Trophoblast cell (in vitro differentiated cells and primary cell): ENCODE data around the gene C19orf53.

Source experiments
- DNase-seq, 2 donors: peaks; one replicate each; pipeline ENCODE4 v3.0.0-alpha.2; 2016
- H2AFZ ChIP-seq: 2 replicates; pipeline ENCODE4 v1.6.1; 2013; ENCODE audit warnings: low read length, moderate library complexity, mild to moderate bottlenecking; ENCODE audit not compliant: insufficient read depth, poor library complexity
- H2AK5ac ChIP-seq: 2 replicates; pipeline ENCODE4 v1.6.1; 2013; ENCODE audit warnings: mild to moderate bottlenecking, low read length
- H2BK120ac ChIP-seq: 2 replicates; pipeline ENCODE4 v1.6.1; 2013; ENCODE audit warnings: low read length, mild to moderate bottlenecking, moderate library complexity; ENCODE audit not compliant: insufficient read depth, poor library complexity
- H2BK12ac ChIP-seq: 2 replicates; pipeline ENCODE4 v1.6.1; 2013; ENCODE audit warnings: mild to moderate bottlenecking, low read length, moderate library complexity
- H2BK5ac ChIP-seq: 2 replicates; pipeline ENCODE4 v1.6.1; 2013; ENCODE audit warnings: low read length, low read depth, moderate library complexity, mild to moderate bottlenecking; ENCODE audit not compliant: poor library complexity
- H3K14ac ChIP-seq: 2 replicates; pipeline ENCODE4 v1.6.1; 2013; ENCODE audit warnings: mild to moderate bottlenecking, low read length
- H3K18ac ChIP-seq: 2 replicates; pipeline ENCODE4 v1.6.1; 2013; ENCODE audit warnings: mild to moderate bottlenecking, low read length
- H3K23ac ChIP-seq: 2 replicates; pipeline ENCODE4 v1.6.1; 2013; ENCODE audit warnings: low read length
- H3K27ac ChIP-seq: 2 replicates; pipeline ENCODE4 v1.5.1; 2013; ENCODE audit warnings: low read depth, mild to moderate bottlenecking, inconsistent platforms, low read length, moderate library complexity
- H3K27me3 ChIP-seq: 2 replicates; pipeline ENCODE4 v1.6.1; 2013; ENCODE audit warnings: inconsistent platforms, mild to moderate bottlenecking, low read length, moderate library complexity; ENCODE audit not compliant: insufficient read depth
- H3K36me3 ChIP-seq, 2 experiments: 1 replicate in 1 of 2; 2 replicates in 1 of 2; pipeline ENCODE4 v1.6.1; 2013; ENCODE audit warnings: low read length in 2 of 2, mild to moderate bottlenecking in 2 of 2, moderate library complexity in 1 of 2; ENCODE audit not compliant: insufficient read depth in 2 of 2, control insufficient read depth in 1 of 2
- H3K4ac ChIP-seq: 2 replicates; pipeline ENCODE4 v1.6.1; 2013; ENCODE audit warnings: low read depth, mild to moderate bottlenecking, low read length, moderate library complexity
- H3K4me1 ChIP-seq, 2 experiments: 1 replicate in 1 of 2; 2 replicates in 1 of 2; pipeline ENCODE4 v1.6.1; 2013; ENCODE audit warnings: low read length in 2 of 2, mild to moderate bottlenecking in 2 of 2, moderate library complexity in 1 of 2; ENCODE audit not compliant: insufficient read depth in 2 of 2, control insufficient read depth in 1 of 2
- H3K4me2 ChIP-seq: 2 replicates; pipeline ENCODE4 v1.6.1; 2013; ENCODE audit warnings: inconsistent platforms, mild to moderate bottlenecking, low read length, moderate library complexity
- H3K4me3 ChIP-seq: 2 replicates; pipeline ENCODE4 v1.5.1; 2013; ENCODE audit warnings: mild to moderate bottlenecking, low read depth, low read length, inconsistent platforms
- H3K79me1 ChIP-seq: one replicate; pipeline ENCODE4 v1.6.1; 2013; ENCODE audit warnings: low read length
- H3K79me2 ChIP-seq: 2 replicates; pipeline ENCODE4 v1.6.1; 2013; ENCODE audit warnings: low read length, mild to moderate bottlenecking; ENCODE audit not compliant: control insufficient read depth, insufficient read depth, poor library complexity
- H3K9ac ChIP-seq: 2 replicates; pipeline ENCODE4 v1.6.1; 2013; ENCODE audit warnings: mild to moderate bottlenecking, low read length
- H3K9me3 ChIP-seq: 2 replicates; pipeline ENCODE4 v1.6.1; 2013; ENCODE audit warnings: low read depth, mild to moderate bottlenecking, control low read depth, inconsistent platforms, low read length; ENCODE audit not compliant: insufficient read depth
- H4K12ac ChIP-seq: 2 replicates; pipeline ENCODE4 v1.6.1; 2013; ENCODE audit warnings: low read depth, mild to moderate bottlenecking, low read length, moderate library complexity
- H4K8ac ChIP-seq: 2 replicates; pipeline ENCODE4 v1.6.1; 2013; ENCODE audit warnings: low read depth, mild to moderate bottlenecking, low read length, moderate library complexity
- H4K91ac ChIP-seq: one replicate; pipeline ENCODE4 v1.6.1; 2013; ENCODE audit warnings: low read depth, mild to moderate bottlenecking, low read length, moderate library complexity
- WGBS: extraction: QIAGEN DNeasy Blood & Tissue Kit; methylation state at CpG from one replicate; pipeline ENCODE4 v1.1.7; 2013; ENCODE audit warnings: missing lambda C conversion rate; ENCODE audit not compliant: insufficient read length, insufficient coverage; ENCODE audit errors: extremely low coverage; 5-methylcytosine and 5-hydroxymethylcytosine counted together

Gene C19orf53

GRCh38 chr19:13763265-13763664 is 11.0 kb upstream of the C19orf53 start:
- H3K4me2 ChIP-seq: no peak overlapping the region
- no peak overlapping the region for H2BK5ac ChIP-seq
- no peak for DNase-seq
- no peak overlapping the region for H3K9ac ChIP-seq
- no peak overlapping the region for H4K91ac ChIP-seq
- H3K79me1 ChIP-seq: peaks cover 7% of the 10 kb centered on the region
- H3K79me2 ChIP-seq: peaks cover 4% of the 10 kb centered on the region
- no peak overlapping the region for H2AK5ac ChIP-seq
- H3K4me3 ChIP-seq: no peak overlapping the region
- no peak overlapping the region for H2BK120ac ChIP-seq
- no CpG with 5 or more reads among the region's 3 CpGs for WGBS
- H3K23ac ChIP-seq: no peak overlapping the region
- no peak overlapping the region for H4K12ac ChIP-seq
- no peak overlapping the region for H3K4ac ChIP-seq
- no peak overlapping the region for H3K14ac ChIP-seq
- no peak overlapping the region for H3K27ac ChIP-seq
- peaks cover 41 to 53% of the 10 kb centered on the region in 2 experiments for H3K36me3 ChIP-seq
- H3K18ac ChIP-seq: no peak overlapping the region
- H3K9me3 ChIP-seq: peaks cover 1% of the 10 kb centered on the region
- H2AFZ ChIP-seq: no peak overlapping the region
- no peak overlapping the region for H2BK12ac ChIP-seq
- H3K27me3 ChIP-seq: no peaks in the 10 kb centered on the region
- peaks cover 10 to 13% of the 10 kb centered on the region in 2 experiments for H3K4me1 ChIP-seq
- H4K8ac ChIP-seq: no peak overlapping the region

GRCh38 chr19:13764101-13764807 is 10.0 kb upstream of the C19orf53 start, which contains the start of gene MRI1:
Gene MRI1, plus strand, starts transcription at chr19:13764522. Its CDS starts 67 bp downstream, at chr19:13764589.
- Histone ChIP-seq H3K27ac (no peak within 1 kb of the TSS), H3K9ac (peak within 1 kb of the TSS; percentile 70), H2AK5ac (no peak within 1 kb of the TSS), H3K27me3 (no peaks in the 10 kb centered on the region), H3K4me1 (peaks cover 10 to 13% of the 10 kb centered on the region in 2 experiments), H3K14ac (peak within 1 kb of the TSS; percentile 74), H3K4me2 (peak within 1 kb of the TSS; percentile 81), H3K18ac (peak within 1 kb of the TSS; percentile 85), H4K91ac (peak within 1 kb of the TSS; percentile 82), H4K8ac (peak within 1 kb of the TSS; percentile 77), H3K4ac (peak within 1 kb of the TSS; percentile 41), H2BK12ac (no peak within 1 kb of the TSS), H3K4me3 (peak within 1 kb of the TSS; percentile 93), H2AFZ (peak within 1 kb of the TSS; percentile 85), H2BK5ac (no peak within 1 kb of the TSS), H3K23ac (no peak within 1 kb of the TSS), H4K12ac (peak within 1 kb of the TSS; percentile 17), H3K9me3 (no peaks in the 10 kb centered on the region), H3K79me2 (peaks cover 4% of the 10 kb centered on the region), H3K36me3 (peaks cover 43 to 55% of the 10 kb centered on the region in 2 experiments), H2BK120ac (no peak within 1 kb of the TSS), H3K79me1 (peaks cover 7% of the 10 kb centered on the region)
- peak; percentile 35 to 71 for DNase-seq
- WGBS: no CpG with 5 or more reads among the region's 67 CpGs

GRCh38 chr19:13764821-13765394 is 9.3 kb upstream of the C19orf53 start:
- Histone ChIP-seq H3K4me1 (peaks cover 10 to 13% of the 10 kb centered on the region in 2 experiments), H2BK12ac (no peak overlapping the region), H2AK5ac (no peak overlapping the region), H3K27ac (no peak overlapping the region), H3K4me2 (peak overlapping the region; percentile 81), H4K91ac (peak overlapping the region; percentile 57), H3K9ac (peak overlapping the region; percentile 70), H3K14ac (peak overlapping the region; percentile 74), H3K27me3 (no peaks in the 10 kb centered on the region), H2BK5ac (no peak overlapping the region), H3K79me1 (peaks cover 7% of the 10 kb centered on the region), H3K23ac (no peak overlapping the region), H3K4ac (peak overlapping the region; percentile 41), H2AFZ (peak overlapping the region; percentile 62), H3K9me3 (no peaks in the 10 kb centered on the region), H3K4me3 (peak overlapping the region; percentile 83), H4K12ac (peak overlapping the region; percentile 10), H3K36me3 (peaks cover 42 to 55% of the 10 kb centered on the region in 2 experiments), H3K79me2 (peaks cover 4% of the 10 kb centered on the region), H2BK120ac (no peak overlapping the region), H4K8ac (peak overlapping the region; percentile 62), H3K18ac (peak overlapping the region; percentile 85)
- DNase-seq: peak in 1 of 2 donors; percentile 44
- WGBS: no CpG with 5 or more reads among the region's 48 CpGs

- Histone ChIP-seq H3K27me3 (no peaks in the 10 kb centered on the region), H3K4me1 (peaks cover 10 to 13% of the 10 kb centered on the region in 2 experiments), H3K9me3 (no peaks in the 10 kb centered on the region), H2BK5ac (no peak overlapping the region), H3K79me1 (peaks cover 7% of the 10 kb centered on the region), H3K36me3 (peaks cover 41 to 55% of the 10 kb centered on the region in 2 experiments), H3K79me2 (peaks cover 4% of the 10 kb centered on the region), H3K4ac (peak overlapping the region; percentile 13), H3K27ac (no peak overlapping the region), H4K91ac (no peak overlapping the region), H2BK120ac (no peak overlapping the region), H3K18ac (peak overlapping the region; percentile 42), H3K14ac (no peak overlapping the region), H2AFZ (no peak overlapping the region), H4K8ac (no peak overlapping the region), H3K9ac (no peak overlapping the region), H3K23ac (no peak overlapping the region), H2AK5ac (peak overlapping the region; percentile 22), H2BK12ac (no peak overlapping the region), H4K12ac (no peak overlapping the region), H3K4me3 (peak overlapping the region; percentile 15), H3K4me2 (peak overlapping the region; percentile 81)
- peak; percentile 32 to 48 for DNase-seq
- no CpG with 5 or more reads among the region's 19 CpGs for WGBS
Observed at GRCh38 chr19:13765395-13766094, 8.7 kb upstream of the C19orf53 start.
